Left ventricle myocardium inferior (tissue), 1 donor: ENCODE measurements around the gene BRD3OS. TPM values are rescaled to one million over a fixed set of nuclear protein-coding genes. Genes with fewer than 3 reads are reported as not detected.

ENCODE experiments used
- DNase-seq: peaks from one replicate; pipeline ENCODE4 v3.0.0-alpha.2; 2020
- H3K27ac ChIP-seq: fragments of 200-600 bp; replicated peaks from 2 replicates; pipeline ENCODE4 v1.8.0; 2021
- H3K27me3 ChIP-seq: fragments of 200-600 bp; 2 replicates; pipeline ENCODE4 v1.8.0; 2021; ENCODE audit warnings: low read depth
- H3K36me3 ChIP-seq: fragments of 200-600 bp; 2 replicates; pipeline ENCODE4 v1.8.0; 2021
- H3K4me1 ChIP-seq: fragments of 200-600 bp; 2 replicates; pipeline ENCODE4 v1.8.0; 2021
- H3K4me3 ChIP-seq: fragments of 200-600 bp; 2 replicates; pipeline ENCODE4 v1.8.0; 2021; ENCODE audit warnings: mild to moderate bottlenecking, moderate library complexity
- H3K9me3 ChIP-seq: fragments of 200-600 bp; replicated peaks from 2 replicates; pipeline ENCODE4 v1.8.0; 2021
- CTCF ChIP-seq: fragments of 200-600 bp; IDR thresholded peaks from 2 replicates; pipeline ENCODE4 v1.8.0; 2021; ENCODE audit warnings: antibody characterized with exemption, mild to moderate bottlenecking, borderline replicate concordance
- intact Hi-C: fragments of 100-400 bp; cut with micrococcal nuclease; formaldehyde crosslinking; loops from one replicate; pipeline ENCODE4 v1.11.0; 2022
- total RNA-seq: library from RNA; stranded (reverse); fragmentation: NEBNext Ultra II Directional; extraction: Animal tissue kit (Norgen Biotek cat#: 25700); gene quantifications from one replicate; pipeline ENCODE4 v1.2.1, GENCODE V29; 2021
- donor health status: DM: no; HTN: yes; CAD: no; lungs with severe emphysema.

BRD3OS gene
- total RNA-seq, 1 donor from 2014 or later: 5.7 TPM

GRCh38 chr9:134050726-134051125 lies 25.4 kb downstream of the BRD3OS start:
- intact Hi-C loops: no loop called here
- H3K9me3 ChIP-seq: no peaks in the 10 kb centered on the region
- H3K4me1 ChIP-seq: peaks cover 48% of the 10 kb centered on the region
- H3K27me3 ChIP-seq: no peaks in the 10 kb centered on the region
- peaks cover 76% of the 10 kb centered on the region for H3K36me3 ChIP-seq
- DNase-seq: no peak
- TF ChIP-seq CTCF: no peak
- H3K27ac ChIP-seq: no peak overlapping the region
- no peak overlapping the region for H3K4me3 ChIP-seq

GRCh38 chr9:134051319-134051718 lies 26.0 kb downstream of the BRD3OS start:
- Histone ChIP-seq H3K27me3 (no peaks in the 10 kb centered on the region), H3K27ac (no peak overlapping the region), H3K36me3 (peaks cover 70% of the 10 kb centered on the region), H3K4me3 (no peak overlapping the region), H3K9me3 (no peaks in the 10 kb centered on the region), H3K4me1 (peaks cover 54% of the 10 kb centered on the region)
- no peak for TF ChIP-seq CTCF
- intact Hi-C loops: no loop called here
- no peak for DNase-seq

- Histone ChIP-seq H3K27ac (no peak overlapping the region), H3K4me1 (peaks cover 55% of the 10 kb centered on the region), H3K27me3 (no peaks in the 10 kb centered on the region), H3K9me3 (no peaks in the 10 kb centered on the region), H3K4me3 (no peak overlapping the region), H3K36me3 (peaks cover 58% of the 10 kb centered on the region)
- no peak for TF ChIP-seq CTCF
- intact Hi-C loops: no loop called here
- DNase-seq: peak; percentile 6
Measured at GRCh38 chr9:134052491-134052890, 27.2 kb downstream of the BRD3OS start.

- H3K4me3 ChIP-seq: no peak overlapping the region
- intact Hi-C loops: no loop called here
- peaks cover 53% of the 10 kb centered on the region for H3K36me3 ChIP-seq
- peak; percentile 6 for DNase-seq
- peaks cover 58% of the 10 kb centered on the region for H3K4me1 ChIP-seq
- H3K27me3 ChIP-seq: no peaks in the 10 kb centered on the region
- H3K27ac ChIP-seq: no peak overlapping the region
- H3K9me3 ChIP-seq: no peaks in the 10 kb centered on the region
- no peak for TF ChIP-seq CTCF
Measured at GRCh38 chr9:134052941-134053340, 27.7 kb downstream of the BRD3OS start.

GRCh38 chr9:134053401-134053871 lies 28.2 kb downstream of the BRD3OS start:
- peaks cover 48% of the 10 kb centered on the region for H3K36me3 ChIP-seq
- peaks cover 58% of the 10 kb centered on the region for H3K4me1 ChIP-seq
- H3K4me3 ChIP-seq: no peak overlapping the region
- no peaks in the 10 kb centered on the region for H3K27me3 ChIP-seq
- H3K9me3 ChIP-seq: no peaks in the 10 kb centered on the region
- intact Hi-C loops: no loop called here
- H3K27ac ChIP-seq: no peak overlapping the region
- DNase-seq: peak; percentile 11
- TF ChIP-seq CTCF: no peak
